Coronary artery (tissue), 2 donors: ENCODE measurements around the gene G3BP1.
A peak's percentile ranks its signal among the peaks of the same experiment; 100 is the strongest.

Experiments
- DNase-seq: peaks from one replicate; pipeline ENCODE4 v3.0.0-alpha.2; 2017; ENCODE audit warnings: low spot score
- H3K27ac ChIP-seq, 2 donors: fragments of 200-600 bp; sonication (generic); one replicate each; pipeline ENCODE4 v1.5.1; 2016 to 2019
- H3K4me3 ChIP-seq: fragments of 200-600 bp; sonication (generic); 2 replicates; pipeline ENCODE4 v1.5.1; 2016; ENCODE audit warnings: mild to moderate bottlenecking, moderate library complexity
- CTCF ChIP-seq: fragments of 200-600 bp; sonication (generic); IDR thresholded peaks from one replicate; pipeline ENCODE4 v1.5.1; 2019; ENCODE audit warnings: antibody characterized with exemption

G3BP1 gene

GRCh38 chr5:151741678-151742423 lies 29.9 kb upstream of the G3BP1 start:
- TF ChIP-seq CTCF: no peak
- no peak for DNase-seq
- Histone ChIP-seq H3K4me3 (no peak overlapping the region), H3K27ac (peak overlapping the region; percentile 40 to 86)

GRCh38 chr5:151742870-151743294 lies 28.9 kb upstream of the G3BP1 start:
- no peak for DNase-seq
- Histone ChIP-seq H3K27ac (no peak overlapping the region), H3K4me3 (no peak overlapping the region)
- TF ChIP-seq CTCF: peak; percentile 52

GRCh38 chr5:151743530-151743929 lies 28.2 kb upstream of the G3BP1 start:
- H3K4me3 ChIP-seq: no peak overlapping the region
- H3K27ac ChIP-seq: no peak overlapping the region
- TF ChIP-seq CTCF: no peak
- no peak for DNase-seq

- DNase-seq: no peak
- peak overlapping the region; percentile 62 to 79 for H3K27ac ChIP-seq
- no peak for TF ChIP-seq CTCF
- no peak overlapping the region for H3K4me3 ChIP-seq
Observed at GRCh38 chr5:151745071-151745705, 26.6 kb upstream of the G3BP1 start.

DNA sequence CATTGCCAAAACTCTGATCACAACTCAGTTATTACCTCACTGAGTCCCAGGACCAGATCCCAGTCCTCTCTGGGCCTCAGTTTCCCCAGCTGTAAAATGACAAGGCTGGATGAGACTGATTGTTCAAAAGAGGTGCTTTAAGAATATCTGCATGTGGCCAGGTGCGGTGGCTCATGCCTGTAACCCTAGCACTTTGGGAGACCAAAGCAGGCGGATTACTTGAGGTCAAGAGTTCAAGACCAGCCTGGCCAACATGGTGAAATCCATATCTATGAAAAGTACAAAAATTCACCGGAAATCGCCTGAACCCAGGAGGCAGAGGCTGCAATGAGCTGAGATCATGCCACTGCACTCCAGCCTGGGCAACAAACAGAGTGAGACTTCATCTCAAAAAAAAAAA lies 21.6 kb upstream of the G3BP1 start:
- no peak for DNase-seq
- no peak for TF ChIP-seq CTCF
- no peak overlapping the region for H3K4me3 ChIP-seq
- H3K27ac ChIP-seq: peak overlapping the region; percentile 27 to 37

DNA sequence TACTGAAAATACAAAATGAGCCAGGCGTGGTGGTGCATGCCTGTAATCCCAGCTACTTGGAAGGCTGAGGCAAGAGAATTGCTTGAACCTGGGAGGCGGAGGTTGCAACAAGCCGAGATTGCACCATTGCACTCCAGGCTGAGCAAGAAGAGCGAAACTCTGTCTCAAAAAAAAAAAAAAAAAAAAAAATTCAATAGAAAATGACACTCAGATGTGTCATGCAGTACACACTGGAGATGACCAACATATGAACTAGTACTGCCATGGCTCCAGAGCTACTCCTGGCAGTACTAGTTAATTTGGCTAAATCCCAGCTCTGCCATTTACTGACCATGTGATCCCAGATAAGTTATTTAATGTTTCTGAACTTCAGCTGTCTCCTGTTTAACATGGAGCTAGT lies 20.7 kb upstream of the G3BP1 start:
- no peak overlapping the region for H3K4me3 ChIP-seq
- no peak for TF ChIP-seq CTCF
- no peak overlapping the region for H3K27ac ChIP-seq
- no peak for DNase-seq

DNA sequence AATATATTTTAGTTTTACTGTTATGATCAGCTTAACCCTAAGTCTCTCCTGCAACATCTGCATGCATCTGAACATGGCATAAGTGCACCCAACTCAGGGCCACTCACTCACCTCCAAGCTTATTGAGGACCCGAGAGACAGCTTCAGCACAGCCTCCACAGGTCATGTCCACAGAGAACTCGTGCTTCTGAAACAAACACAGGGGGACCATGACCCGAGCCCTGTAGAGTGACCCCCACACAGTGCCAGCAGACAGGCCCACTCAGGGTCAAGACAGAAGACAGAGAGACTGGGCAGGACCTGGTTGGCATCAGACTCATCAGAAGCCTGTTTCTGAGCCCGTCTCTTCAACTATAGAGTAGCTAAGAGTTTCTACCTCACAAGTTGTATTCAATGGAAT lies 20.2 kb upstream of the G3BP1 start:
- Histone ChIP-seq H3K4me3 (no peak overlapping the region), H3K27ac (no peak overlapping the region)
- no peak for DNase-seq
- no peak for TF ChIP-seq CTCF
